Prostate gland (tissue), 2 donors: Measurements from ENCODE around the gene PTGES.

Source experiments
- POLR2A ChIP-seq: fragments of 450-650 bp; IDR thresholded peaks from one replicate; pipeline ENCODE4 v1.6.1; 2016; ENCODE audit warnings: antibody characterized with exemption, mild to moderate bottlenecking
- POLR2AphosphoS5 ChIP-seq: sonication (generic); formaldehyde crosslinking; IDR thresholded peaks from one replicate; pipeline ENCODE4 v1.6.1; 2017; ENCODE audit warnings: antibody characterized with exemption
- TF ChIP-seq, protein P1 (sequence below), 4 experiments: fragments of 200-600 bp in 2 of 4; fragments of 450-650 bp in 2 of 4; sonication (generic) in 2 of 4; IDR thresholded peaks; 1 replicate in 3 of 4; 2 replicates in 1 of 4; pipeline ENCODE4 v1.5.1; 2016 to 2019; ENCODE audit warnings: antibody characterized with exemption in 4 of 4, mild to moderate bottlenecking in 2 of 4, moderate library complexity in 2 of 4

DNA sequence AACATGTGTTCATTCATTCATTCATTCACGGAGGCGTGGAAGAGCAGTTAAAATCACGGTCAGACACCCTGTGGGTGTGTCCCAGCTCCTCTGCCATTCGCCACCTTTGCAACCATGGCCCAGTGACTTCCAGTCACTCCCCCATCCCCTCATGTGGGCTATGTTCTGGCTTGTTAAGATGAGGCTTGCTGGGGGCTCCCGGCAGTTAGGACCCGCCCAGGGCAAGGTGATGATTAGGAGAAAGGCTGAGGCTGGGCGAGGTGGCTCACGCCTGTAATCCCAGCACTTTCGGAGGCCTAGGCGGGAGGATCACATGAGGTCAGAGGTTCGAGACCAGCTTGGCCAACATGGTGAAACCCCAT is 24.9 kb upstream of the PTGES start:
- TF ChIP-seq, protein P1, sequence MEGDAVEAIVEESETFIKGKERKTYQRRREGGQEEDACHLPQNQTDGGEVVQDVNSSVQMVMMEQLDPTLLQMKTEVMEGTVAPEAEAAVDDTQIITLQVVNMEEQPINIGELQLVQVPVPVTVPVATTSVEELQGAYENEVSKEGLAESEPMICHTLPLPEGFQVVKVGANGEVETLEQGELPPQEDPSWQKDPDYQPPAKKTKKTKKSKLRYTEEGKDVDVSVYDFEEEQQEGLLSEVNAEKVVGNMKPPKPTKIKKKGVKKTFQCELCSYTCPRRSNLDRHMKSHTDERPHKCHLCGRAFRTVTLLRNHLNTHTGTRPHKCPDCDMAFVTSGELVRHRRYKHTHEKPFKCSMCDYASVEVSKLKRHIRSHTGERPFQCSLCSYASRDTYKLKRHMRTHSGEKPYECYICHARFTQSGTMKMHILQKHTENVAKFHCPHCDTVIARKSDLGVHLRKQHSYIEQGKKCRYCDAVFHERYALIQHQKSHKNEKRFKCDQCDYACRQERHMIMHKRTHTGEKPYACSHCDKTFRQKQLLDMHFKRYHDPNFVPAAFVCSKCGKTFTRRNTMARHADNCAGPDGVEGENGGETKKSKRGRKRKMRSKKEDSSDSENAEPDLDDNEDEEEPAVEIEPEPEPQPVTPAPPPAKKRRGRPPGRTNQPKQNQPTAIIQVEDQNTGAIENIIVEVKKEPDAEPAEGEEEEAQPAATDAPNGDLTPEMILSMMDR (IDR thresholded peaks at IDR 0.05), result no peak
- no peak for TF ChIP-seq POLR2AphosphoS5
- no peak for TF ChIP-seq POLR2A
